ENCODE data around the gene GAMT. TPM values are rescaled to one million over a fixed set of nuclear protein-coding genes. Genes with fewer than 3 reads are reported as not detected.

GAMT gene
- total and polyA plus RNA-seq, 2 donors (not counting 3 experiments of a cell fraction or from before 2014, with no cell fraction given): 22.1 to 36.9 TPM

- H3K4me1 ChIP-seq (ENCODE audit: control insufficient read depth, extremely low read depth, insufficient read depth, low read length): no peaks in the 10 kb centered on the region
- H3K9me3 ChIP-seq (replicated peaks; ENCODE audit: control insufficient read depth, insufficient read depth, low read length): no peaks in the 10 kb centered on the region
- H4K20me1 ChIP-seq (replicated peaks; ENCODE audit: control insufficient read depth, extremely low read depth, insufficient read depth, low read length): no peaks in the 10 kb centered on the region
- ChIA-PET POLR2A (no interaction called here), CTCF (no interaction called here)
- intact Hi-C loops (cut with micrococcal nuclease): no loop called here
- dilution Hi-C loops (cut with MboI; ENCODE audit: extremely low pct_ligation_motif_present, low sequenced_read_pairs): no loop called here
- FAIRE-seq (no peak), DNase-seq (ENCODE audit: low read depth, low spot score) (no peak)
- no peak for TF ChIP-seq CTCF (IDR thresholded peaks at IDR 0.05; ENCODE audit: extremely low read depth in 1 of 2, insufficient read depth in 1 of 2, low read depth in 1 of 2, low read length in 2 of 2)
- TF ChIP-seq POLR2A (IDR thresholded peaks at IDR 0.05; ENCODE audit: low read depth, low read length): no peak
- TF ChIP-seq POLR2AphosphoS5 (IDR thresholded peaks at IDR 0.05; ENCODE audit: insufficient read depth, low read depth, low read length): no peak
- no peak for TF ChIP-seq FOS (IDR thresholded peaks at IDR 0.05; ENCODE audit: borderline replicate concordance, insufficient read depth, low read length)
- no peak for TF ChIP-seq MYC (IDR thresholded peaks at IDR 0.05; ENCODE audit: low read depth, low read length)
- no peak for TF ChIP-seq MAX (IDR thresholded peaks at IDR 0.05; ENCODE audit: insufficient read depth, insufficient read length)
- no peak for TF ChIP-seq JUN (IDR thresholded peaks at IDR 0.05; ENCODE audit: borderline replicate concordance, insufficient read depth, insufficient read length, low read depth)
- TF ChIP-seq GATA2 (IDR thresholded peaks at IDR 0.05; ENCODE audit: insufficient read depth, insufficient read length, low read depth, low read length): no peak
- no peak for TF ChIP-seq EZH2 (IDR thresholded peaks at IDR 0.05; ENCODE audit: borderline replicate concordance, low read depth, low read length, severe bottlenecking)
- BruUV-seq (replicated peaks): no TSS peak
- no peaks in the 10 kb centered on the region for H3K9me1 ChIP-seq (replicated peaks; ENCODE audit: control insufficient read depth, extremely low read depth, insufficient read depth, low read length)
- H2AFZ ChIP-seq (ENCODE audit: low read depth, low read length): no peak overlapping the region
- no peak overlapping the region for H3K4me2 ChIP-seq (ENCODE audit: insufficient read depth, low read length)
- no peaks in the 10 kb centered on the region for H3K27me3 ChIP-seq (ENCODE audit: control insufficient read depth in 2 of 2, insufficient read depth in 2 of 2, low read length in 2 of 2)
- no peak overlapping the region for H3K9ac ChIP-seq (replicated peaks; ENCODE audit: extremely low read depth, insufficient read depth, low read length)
- H3K79me2 ChIP-seq (ENCODE audit: control insufficient read depth, insufficient read depth, low read length): no peaks in the 10 kb centered on the region
- no peak overlapping the region for H3K4me3 ChIP-seq (replicated peaks in 1 of 3; ENCODE audit: insufficient read depth in 1 of 3, low read depth in 1 of 3, low read length in 3 of 3)
- H3K36me3 ChIP-seq (ENCODE audit: control insufficient read depth in 2 of 2, extremely low read depth in 1 of 2, insufficient read depth in 2 of 2, low read length in 2 of 2): peaks cover 3 to 12% of the 10 kb centered on the region in 2 experiments
- no peak overlapping the region for H3K27ac ChIP-seq (ENCODE audit: insufficient read depth, low read depth, low read length)
Observed at GRCh38 chr19:1394252-1395193, 6.8 kb downstream of the GAMT start.
